Fibroblast of lung (primary cell): ENCODE results near the gene MGAT5. TPM values are rescaled to one million over a fixed set of nuclear protein-coding genes. Genes with fewer than 3 reads are reported as not detected.

Experiments
- DNase-seq, 2 donors: peaks; one replicate each; pipeline versions ENCODE4 v3.0.0 to v3.0.0-alpha.2; 2010; ENCODE audit warnings: low read depth in 2 of 2
- H2AFZ ChIP-seq: 2 replicates; pipeline ENCODE4 v1.5.1; 2012; ENCODE audit warnings: low read length, control low read depth, inconsistent platforms
- H3K27ac ChIP-seq: 2 replicates; pipeline ENCODE4 v1.5.1; 2011; ENCODE audit warnings: low read length, control low read depth; ENCODE audit not compliant: insufficient read depth
- H3K27me3 ChIP-seq: 2 replicates; pipeline ENCODE4 v1.5.1; 2011; ENCODE audit warnings: mild to moderate bottlenecking, low read length; ENCODE audit not compliant: control insufficient read depth, insufficient read depth
- H3K36me3 ChIP-seq: 2 replicates; pipeline ENCODE4 v1.5.1; 2011; ENCODE audit warnings: low read length; ENCODE audit not compliant: control insufficient read depth, insufficient read depth
- H3K4me1 ChIP-seq: 2 replicates; pipeline ENCODE4 v1.5.1; 2011; ENCODE audit warnings: low read length; ENCODE audit not compliant: control insufficient read depth, insufficient read depth; ENCODE audit errors: extremely low read depth
- H3K4me2 ChIP-seq: 2 replicates; pipeline ENCODE4 v1.5.1; 2011; ENCODE audit warnings: low read length, control low read depth; ENCODE audit not compliant: insufficient read depth; ENCODE audit errors: extremely low read depth
- H3K4me3 ChIP-seq, 4 experiments: fragments of 200-600 bp in 1 of 4; sonication (generic) in 1 of 4; replicated peaks in 1 of 4; 2 replicates each; pipeline ENCODE4 v1.5.1; 2011 to 2016; ENCODE audit warnings: low read length in 4 of 4, low read depth in 3 of 4, mild to moderate bottlenecking in 3 of 4, control low read depth in 2 of 4, inconsistent platforms in 1 of 4, mixed read lengths in 1 of 4; ENCODE audit not compliant: insufficient read depth in 1 of 4; ENCODE audit errors: control extremely low read depth in 1 of 4
- H3K79me2 ChIP-seq: 2 replicates; pipeline ENCODE4 v1.5.1; 2012; ENCODE audit warnings: mild to moderate bottlenecking, low read length, inconsistent platforms; ENCODE audit not compliant: control insufficient read depth, insufficient read depth
- H3K9ac ChIP-seq: 2 replicates; pipeline ENCODE4 v1.5.1; 2011; ENCODE audit warnings: mild to moderate bottlenecking, low read length, control low read depth; ENCODE audit not compliant: insufficient read depth
- H3K9me3 ChIP-seq: 2 replicates; pipeline ENCODE4 v1.5.1; 2012; ENCODE audit warnings: low read depth, low read length; ENCODE audit not compliant: control insufficient read depth, insufficient read depth
- H4K20me1 ChIP-seq: 2 replicates; pipeline ENCODE4 v1.5.1; 2011; ENCODE audit warnings: low read length; ENCODE audit not compliant: control insufficient read depth, insufficient read depth; ENCODE audit errors: extremely low read depth
- EZH2 ChIP-seq: IDR thresholded peaks from 2 replicates; pipeline ENCODE4 v1.5.1; 2012; ENCODE audit warnings: low read length, control low read depth, mild to moderate bottlenecking; ENCODE audit errors: missing control alignments
- polyA plus RNA-seq, 2 donors: library from polyadenylated mRNA; depleted of rRNA in 1 of 2; stranded (reverse) in 1 of 2; unstranded in 1 of 2; fragments of >200 nt; gene quantifications; 2 replicates each; pipeline ENCODE4 v1.2.1, GENCODE V29; 2011 to 2012; ENCODE audit warnings: missing spikeins in 1 of 2
- total RNA-seq: library from RNA; depleted of rRNA; stranded (reverse); fragments of >200 nt; gene quantifications from 2 replicates; pipeline ENCODE4 v1.2.1, GENCODE V29; 2014
- TF ChIP-seq, protein P1 (sequence below), 2 donors: IDR thresholded peaks in 1 of 2; conservative IDR thresholded peaks in 1 of 2; 1 replicate in 1 of 2; 2 replicates in 1 of 2; pipeline ENCODE4 v1.5.1; 2011 to 2012; ENCODE audit warnings: low read length in 2 of 2, control low read depth in 1 of 2, inconsistent platforms in 1 of 2, low read depth in 1 of 2, mild to moderate bottlenecking in 1 of 2

MGAT5 gene
- total and polyA plus RNA-seq, 2 donors (not counting 1 experiment from before 2014, with no cell fraction given): 270 to 301 TPM

DNA sequence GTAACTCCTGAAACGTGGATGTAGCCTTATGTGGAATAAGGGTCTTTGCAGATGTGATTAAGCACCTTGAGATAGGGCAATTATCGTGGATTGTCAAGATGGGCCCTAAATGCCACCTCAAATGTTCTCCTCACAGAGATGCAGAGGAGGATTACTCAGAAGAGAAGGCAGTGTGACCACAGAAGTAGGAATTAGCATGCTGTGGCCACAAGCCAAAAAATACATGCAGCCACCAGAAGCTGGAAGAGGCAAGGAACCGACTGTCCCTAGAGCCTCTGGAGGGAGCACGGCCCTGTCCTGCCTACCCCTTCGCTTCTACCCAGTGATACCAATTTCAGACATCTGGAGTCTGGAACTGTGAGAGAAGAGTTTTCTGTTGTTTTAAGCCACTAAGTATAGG lies 47.3 kb upstream of the MGAT5 start:
- Histone ChIP-seq H3K4me3 (no peak overlapping the region), H3K27ac (no peak overlapping the region), H3K27me3 (no peaks in the 10 kb centered on the region), H3K9ac (no peak overlapping the region), H2AFZ (no peak overlapping the region), H3K36me3 (no peaks in the 10 kb centered on the region), H4K20me1 (no peaks in the 10 kb centered on the region), H3K4me1 (peaks cover 11% of the 10 kb centered on the region), H3K4me2 (no peak overlapping the region), H3K9me3 (no peaks in the 10 kb centered on the region), H3K79me2 (peaks cover 25% of the 10 kb centered on the region)
- TF ChIP-seq, protein P1, sequence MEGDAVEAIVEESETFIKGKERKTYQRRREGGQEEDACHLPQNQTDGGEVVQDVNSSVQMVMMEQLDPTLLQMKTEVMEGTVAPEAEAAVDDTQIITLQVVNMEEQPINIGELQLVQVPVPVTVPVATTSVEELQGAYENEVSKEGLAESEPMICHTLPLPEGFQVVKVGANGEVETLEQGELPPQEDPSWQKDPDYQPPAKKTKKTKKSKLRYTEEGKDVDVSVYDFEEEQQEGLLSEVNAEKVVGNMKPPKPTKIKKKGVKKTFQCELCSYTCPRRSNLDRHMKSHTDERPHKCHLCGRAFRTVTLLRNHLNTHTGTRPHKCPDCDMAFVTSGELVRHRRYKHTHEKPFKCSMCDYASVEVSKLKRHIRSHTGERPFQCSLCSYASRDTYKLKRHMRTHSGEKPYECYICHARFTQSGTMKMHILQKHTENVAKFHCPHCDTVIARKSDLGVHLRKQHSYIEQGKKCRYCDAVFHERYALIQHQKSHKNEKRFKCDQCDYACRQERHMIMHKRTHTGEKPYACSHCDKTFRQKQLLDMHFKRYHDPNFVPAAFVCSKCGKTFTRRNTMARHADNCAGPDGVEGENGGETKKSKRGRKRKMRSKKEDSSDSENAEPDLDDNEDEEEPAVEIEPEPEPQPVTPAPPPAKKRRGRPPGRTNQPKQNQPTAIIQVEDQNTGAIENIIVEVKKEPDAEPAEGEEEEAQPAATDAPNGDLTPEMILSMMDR (conservative IDR thresholded peaks at IDR 0.05 in 1 of 2, IDR thresholded peaks at IDR 0.05 in 1 of 2; ENCODE audit: low read depth in 1 of 2, low read length in 2 of 2): no peak
- TF ChIP-seq EZH2: no peak
- DNase-seq: peak; percentile 34 to 78

DNA sequence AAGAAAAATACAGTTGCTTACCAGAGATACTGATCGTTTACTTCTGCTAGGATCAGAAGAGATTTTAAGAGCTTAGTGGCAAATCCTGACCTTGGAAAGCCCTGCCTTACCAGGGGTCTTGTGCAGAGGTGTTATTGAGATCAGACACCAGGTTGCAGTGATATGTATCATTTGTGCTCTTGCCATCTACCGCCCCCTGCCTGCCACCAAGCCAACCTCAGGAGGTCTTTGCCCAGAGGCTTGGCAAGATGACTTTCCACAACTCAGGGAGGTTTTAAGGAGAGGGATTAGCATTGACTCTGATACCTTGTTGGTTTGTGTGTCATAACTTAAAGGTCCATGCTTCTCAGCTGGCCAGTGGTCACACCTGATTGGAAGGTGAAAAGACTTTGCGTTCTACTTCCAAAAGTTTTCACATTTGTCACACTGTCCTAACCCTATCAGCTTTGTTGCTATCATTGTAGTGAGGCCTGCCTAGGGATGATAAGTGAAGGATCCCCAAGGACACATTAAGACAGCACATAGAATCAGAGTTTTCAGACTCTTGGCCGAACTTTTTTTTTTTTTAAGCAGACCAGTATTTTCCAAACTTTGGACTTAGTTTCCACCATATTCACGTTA lies 46.2 kb upstream of the MGAT5 start:
- H3K9me3 ChIP-seq: no peaks in the 10 kb centered on the region
- no peak overlapping the region for H2AFZ ChIP-seq
- no peaks in the 10 kb centered on the region for H3K27me3 ChIP-seq
- TF ChIP-seq, protein P1 (conservative IDR thresholded peaks at IDR 0.05 in 1 of 2, IDR thresholded peaks at IDR 0.05 in 1 of 2; ENCODE audit: low read depth in 1 of 2, low read length in 2 of 2): peak; percentile 44 to 62
- TF ChIP-seq EZH2: no peak
- peaks cover 8% of the 10 kb centered on the region for H3K4me1 ChIP-seq
- H4K20me1 ChIP-seq: no peaks in the 10 kb centered on the region
- no peaks in the 10 kb centered on the region for H3K36me3 ChIP-seq
- H3K4me3 ChIP-seq: no peak overlapping the region
- H3K9ac ChIP-seq: no peak overlapping the region
- H3K79me2 ChIP-seq: peaks cover 22% of the 10 kb centered on the region
- H3K4me2 ChIP-seq: no peak overlapping the region
- H3K27ac ChIP-seq: no peak overlapping the region
- DNase-seq: peak; percentile 30 to 61

DNA sequence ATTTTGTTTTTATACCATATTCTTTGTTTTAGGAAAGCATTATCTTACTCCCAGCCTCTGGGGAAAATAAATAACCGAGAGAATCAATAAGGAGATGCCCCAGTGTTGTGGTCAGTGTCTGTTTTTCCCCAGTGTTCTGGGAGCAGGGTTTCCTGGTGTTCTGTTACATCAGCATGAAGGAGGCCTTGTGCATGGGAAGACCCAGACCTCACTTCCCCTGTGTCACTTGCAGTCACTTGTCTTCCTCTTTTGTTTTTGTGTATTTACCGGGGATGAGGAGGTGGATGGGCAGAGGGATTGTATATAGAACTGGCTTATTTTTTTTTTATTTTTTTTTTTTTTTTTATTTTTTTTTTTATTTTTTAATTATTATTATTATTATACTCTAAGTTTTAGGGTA lies 45.0 kb upstream of the MGAT5 start:
- Histone ChIP-seq H3K27me3 (no peaks in the 10 kb centered on the region), H2AFZ (no peak overlapping the region), H3K9ac (no peak overlapping the region), H3K4me2 (no peak overlapping the region), H3K36me3 (no peaks in the 10 kb centered on the region), H3K4me3 (no peak overlapping the region), H3K27ac (no peak overlapping the region), H4K20me1 (no peaks in the 10 kb centered on the region), H3K4me1 (peaks cover 6% of the 10 kb centered on the region), H3K9me3 (no peaks in the 10 kb centered on the region), H3K79me2 (peaks cover 29% of the 10 kb centered on the region)
- TF ChIP-seq, protein P1 (conservative IDR thresholded peaks at IDR 0.05 in 1 of 2, IDR thresholded peaks at IDR 0.05 in 1 of 2; ENCODE audit: low read depth in 1 of 2, low read length in 2 of 2): no peak
- no peak for TF ChIP-seq EZH2
- DNase-seq: no peak
